ENCODE results near the gene HLTF. TPM values are rescaled to one million over a fixed set of nuclear protein-coding genes. Genes with fewer than 3 reads are reported as not detected.

HLTF gene
- total and polyA plus RNA-seq, 2 of the 4 experiments (the other 2 are of a cell fraction), result 12.6 to 39.1 TPM

- TF ChIP-seq POLR2A (IDR thresholded peaks at IDR 0.05; ENCODE audit: low read depth, low read length) (no peak), MAFK (IDR thresholded peaks at IDR 0.05; ENCODE audit: low read depth, low read length) (no peak)
Observed at GRCh38 chr3:149128821-149129220, 42.5 kb upstream of the HLTF start (continued).

- no peak overlapping the region for H2AFZ ChIP-seq (replicated peaks; ENCODE audit: low read length, poor library complexity)
- ChIA-PET POLR2A (ENCODE audit: unreplicated experiment) (no interaction called here), CTCF (interaction anchor here (0.6 to 1.2 kb wide), 4 partner anchors 152 to 394 kb away, joined by 3 read pairs; no protein-coding TSS in a partner anchor)
- H3K9ac ChIP-seq (ENCODE audit: low read depth, low read length), result no peak overlapping the region
- peak; percentile 75 for ATAC-seq (ENCODE audit: low read depth)
- no peak overlapping the region for H2AK5ac ChIP-seq (ENCODE audit: low read depth, low read length)
- no peak overlapping the region for H3K4me3 ChIP-seq (ENCODE audit: insufficient read depth, low read depth, low read length)
- H2AK9ac ChIP-seq (replicated peaks; ENCODE audit: low read depth, low read length, poor library complexity), result no peak overlapping the region
- H3K23ac ChIP-seq (ENCODE audit: low read depth, low read length), result no peak overlapping the region
- H3K56ac ChIP-seq (ENCODE audit: extremely low read depth, insufficient read depth, low read length), result no peak overlapping the region
- no peaks in the 10 kb centered on the region for H3K27me3 ChIP-seq (ENCODE audit: control insufficient read depth, insufficient read depth, low read length)
- in situ Hi-C loops (cut with MboI; ENCODE audit: low sequenced_read_pairs) (loop anchor here (25.0 kb wide), 1 partner anchor 589 kb away; no protein-coding TSS in a partner anchor), dilution Hi-C loops (cut with HindIII; ENCODE audit: low sequenced_read_pairs, unreplicated experiment) (no loop called here), intact Hi-C loops (cut with micrococcal nuclease) (no loop called here)
- H3K18ac ChIP-seq (ENCODE audit: low read depth, low read length), result no peak overlapping the region
- no peak overlapping the region for H2BK15ac ChIP-seq (ENCODE audit: low read depth, low read length)
- no peak overlapping the region for H2BK120ac ChIP-seq (ENCODE audit: low read depth, low read length)
- no peak overlapping the region for H4K8ac ChIP-seq (ENCODE audit: low read depth in 2 of 2, low read length in 2 of 2)
- no peaks in the 10 kb centered on the region for H3K36me3 ChIP-seq (ENCODE audit: control insufficient read depth, insufficient read depth, low read length)
- no peaks in the 10 kb centered on the region for H4K20me1 ChIP-seq (ENCODE audit: insufficient read depth, low read length)
- H2BK20ac ChIP-seq (ENCODE audit: low read depth, low read length), result no peak overlapping the region
- H4K5ac ChIP-seq (ENCODE audit: low read depth, low read length), result no peak overlapping the region
- H3K79me1 ChIP-seq (ENCODE audit: low read depth in 1 of 2, low read length in 2 of 2), result no peaks in the 10 kb centered on the region
- H3K4ac ChIP-seq (ENCODE audit: low read depth, low read length), result no peak overlapping the region
- H3K27ac ChIP-seq (ENCODE audit: insufficient read depth, low read length), result no peak overlapping the region
- H4K91ac ChIP-seq (ENCODE audit: insufficient read depth, low read depth, low read length), result no peak overlapping the region
- peak; percentile 63 for DNase-seq
- H3K4me2 ChIP-seq (ENCODE audit: low read depth, low read length), result no peak overlapping the region
- H3K9me3 ChIP-seq (ENCODE audit: control insufficient read depth, insufficient read depth, low read length), result no peaks in the 10 kb centered on the region
- H3K14ac ChIP-seq (replicated peaks; ENCODE audit: low read depth, low read length), result no peak overlapping the region
- no peaks in the 10 kb centered on the region for H3K4me1 ChIP-seq (ENCODE audit: control insufficient read depth, insufficient read depth, low read length)
- no peaks in the 10 kb centered on the region for H3K9me1 ChIP-seq (ENCODE audit: insufficient read depth, low read length)
- no TSS peak for BruUV-seq (replicated peaks)
- peak overlapping the region; percentile 81 for H2BK5ac ChIP-seq (ENCODE audit: low read depth, low read length, poor library complexity, severe bottlenecking)
- no CpG with 5 or more reads among the region's 4 CpGs for WGBS, 2 experiments (ENCODE audit: extremely low coverage in 2 of 2, insufficient read length in 1 of 2)
- TF ChIP-seq CEBPB (IDR thresholded peaks at IDR 0.05; ENCODE audit: low read depth, low read length) (no peak), USF2 (IDR thresholded peaks at IDR 0.05; ENCODE audit: low read depth, low read length) (no peak), SMC3 (IDR thresholded peaks at IDR 0.05; ENCODE audit: low read depth, low read length) (no peak), RAD21 (IDR thresholded peaks at IDR 0.05; ENCODE audit: low read length) (no peak), MAZ (IDR thresholded peaks at IDR 0.05; ENCODE audit: borderline replicate concordance, low read depth, low read length) (no peak), RFX5 (IDR thresholded peaks at IDR 0.05; ENCODE audit: low read depth, low read length) (no peak), BHLHE40 (IDR thresholded peaks at IDR 0.05; ENCODE audit: low read depth, low read length) (no peak), RCOR1 (IDR thresholded peaks at IDR 0.05; ENCODE audit: insufficient replicate concordance, low read length) (no peak), POLR2A (IDR thresholded peaks at IDR 0.05; ENCODE audit: low read depth, low read length) (no peak), MXI1 (IDR thresholded peaks at IDR 0.05; ENCODE audit: borderline replicate concordance, low read depth, low read length) (no peak), NFE2L2 (IDR thresholded peaks at IDR 0.05; ENCODE audit: low read depth, low read length) (no peak), CHD1 (IDR thresholded peaks at IDR 0.05; ENCODE audit: low read depth, low read length) (no peak), MAFK (IDR thresholded peaks at IDR 0.05; ENCODE audit: low read depth, low read length) (no peak), CTCF (conservative IDR thresholded peaks at IDR 0.05; ENCODE audit: low read depth, low read length) (no peak)
Observed at GRCh38 chr3:149122721-149123578, 36.6 kb upstream of the HLTF start.

Measured in IMR-90 (cell line).